Mammary epithelial cell (primary cell): ENCODE results near the gene JUP.

Experiments used
- EZH2 ChIP-seq: IDR thresholded peaks from 2 replicates; pipeline ENCODE4 v1.6.1; 2012; ENCODE audit warnings: low read length, inconsistent platforms, borderline replicate concordance
- TF ChIP-seq, protein P1 (sequence below), 2 donors: IDR thresholded peaks in 1 of 2; conservative IDR thresholded peaks in 1 of 2; 2 replicates each; pipeline ENCODE4 v1.5.1; 2011 to 2012; ENCODE audit warnings: inconsistent platforms in 2 of 2, low read length in 2 of 2, mild to moderate bottlenecking in 2 of 2, control low read depth in 1 of 2, low read depth in 1 of 2; ENCODE audit not compliant: insufficient read depth in 1 of 2; ENCODE audit errors: extremely low read depth in 1 of 2

DNA sequence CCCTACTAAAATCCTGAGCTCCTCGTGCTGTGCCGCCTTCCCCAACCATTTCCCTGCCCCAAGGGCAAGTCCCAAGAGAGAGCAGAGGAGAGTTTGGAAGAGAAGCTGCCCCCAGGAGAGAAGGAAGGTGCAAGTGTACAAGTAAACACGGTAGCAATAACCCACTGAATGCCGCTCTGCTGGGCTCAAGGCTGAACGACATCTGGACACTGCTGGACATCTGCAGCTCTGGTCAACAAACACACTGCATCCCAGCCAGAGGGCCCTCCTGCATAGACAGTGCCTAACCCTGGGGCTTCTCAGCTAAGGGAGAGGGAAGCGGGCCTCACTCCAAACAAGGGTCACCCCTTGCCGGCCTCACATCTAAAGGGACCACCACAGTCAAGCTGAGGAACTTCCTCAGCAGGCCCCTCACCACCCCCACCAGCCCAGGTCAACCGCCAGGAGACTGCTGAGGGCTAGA lies 12.7 kb downstream of the JUP start:
- TF ChIP-seq EZH2: no peak
- TF ChIP-seq, protein P1, sequence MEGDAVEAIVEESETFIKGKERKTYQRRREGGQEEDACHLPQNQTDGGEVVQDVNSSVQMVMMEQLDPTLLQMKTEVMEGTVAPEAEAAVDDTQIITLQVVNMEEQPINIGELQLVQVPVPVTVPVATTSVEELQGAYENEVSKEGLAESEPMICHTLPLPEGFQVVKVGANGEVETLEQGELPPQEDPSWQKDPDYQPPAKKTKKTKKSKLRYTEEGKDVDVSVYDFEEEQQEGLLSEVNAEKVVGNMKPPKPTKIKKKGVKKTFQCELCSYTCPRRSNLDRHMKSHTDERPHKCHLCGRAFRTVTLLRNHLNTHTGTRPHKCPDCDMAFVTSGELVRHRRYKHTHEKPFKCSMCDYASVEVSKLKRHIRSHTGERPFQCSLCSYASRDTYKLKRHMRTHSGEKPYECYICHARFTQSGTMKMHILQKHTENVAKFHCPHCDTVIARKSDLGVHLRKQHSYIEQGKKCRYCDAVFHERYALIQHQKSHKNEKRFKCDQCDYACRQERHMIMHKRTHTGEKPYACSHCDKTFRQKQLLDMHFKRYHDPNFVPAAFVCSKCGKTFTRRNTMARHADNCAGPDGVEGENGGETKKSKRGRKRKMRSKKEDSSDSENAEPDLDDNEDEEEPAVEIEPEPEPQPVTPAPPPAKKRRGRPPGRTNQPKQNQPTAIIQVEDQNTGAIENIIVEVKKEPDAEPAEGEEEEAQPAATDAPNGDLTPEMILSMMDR (conservative IDR thresholded peaks at IDR 0.05 in 1 of 2, IDR thresholded peaks at IDR 0.05 in 1 of 2; ENCODE audit: extremely low read depth in 1 of 2, insufficient read depth in 1 of 2, low read depth in 1 of 2, low read length in 2 of 2): no peak
